ENCODE measurements around the gene MOB3B. TPM values are rescaled to one million over a fixed set of nuclear protein-coding genes. Genes with fewer than 3 reads are reported as not detected.

Gene MOB3B
- total RNA-seq, 1 donor from 2014 or later = 14.0 TPM

DNA sequence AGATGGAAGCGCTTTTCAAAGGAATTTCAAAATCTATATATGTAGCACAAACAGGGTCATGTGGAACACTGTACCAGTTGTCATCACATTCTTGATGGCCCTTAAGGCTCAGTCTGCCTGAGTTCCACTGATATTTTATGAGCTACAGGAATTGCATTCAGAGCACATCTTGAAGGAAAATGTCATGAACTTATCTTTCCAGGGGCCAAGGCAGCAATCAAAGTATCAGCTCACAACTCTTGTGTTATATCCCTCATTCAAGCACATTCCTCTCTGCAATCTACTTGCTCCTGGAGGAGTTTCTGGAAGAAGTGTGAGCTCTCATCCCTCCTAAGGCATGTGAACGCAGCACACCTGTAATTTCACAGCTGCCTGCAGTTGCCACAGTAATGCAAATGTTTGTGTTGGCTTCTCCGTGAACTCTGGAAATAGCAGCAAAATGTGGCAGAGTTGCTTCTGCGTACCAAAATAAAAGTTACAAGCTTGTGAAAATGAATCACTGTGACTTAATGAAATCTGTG, 143.0 kb downstream of the MOB3B start:
- Mint-ChIP-seq H3K27me3 (ENCODE audit: insufficient read depth, low read depth) (peaks cover 2% of the 10 kb centered on the region), H3K4me1 (peaks cover 14% of the 10 kb centered on the region), H3K27ac (no peak overlapping the region), H3K9me3 (no peaks in the 10 kb centered on the region), H3K36me3 (no peaks in the 10 kb centered on the region), H3K4me3 (no peak overlapping the region)
- Histone ChIP-seq H3K4me1 (peaks cover 10% of the 10 kb centered on the region), H3K4me2 (no peak overlapping the region), H3K79me2 (ENCODE audit: low read depth) (peaks cover 13% of the 10 kb centered on the region), H3K9me3 (ENCODE audit: low read depth) (no peaks in the 10 kb centered on the region), H3F3A (ENCODE audit: low read depth) (no peaks in the 10 kb centered on the region), H3K36me3 (no peaks in the 10 kb centered on the region), H3K4me3 (no peak overlapping the region), H3K27ac (no peak overlapping the region), H3K27me3 (no peaks in the 10 kb centered on the region), H2AFZ (replicated peaks) (no peak overlapping the region), H3K9ac (no peak overlapping the region), H4K20me1 (ENCODE audit: low read depth) (peaks cover 15% of the 10 kb centered on the region)
- TF ChIP-seq EZH2phosphoT487 (IDR thresholded peaks at IDR 0.05) (no peak), EZH2 (IDR thresholded peaks at IDR 0.05) (no peak)
- TF ChIP-seq, protein P1, sequence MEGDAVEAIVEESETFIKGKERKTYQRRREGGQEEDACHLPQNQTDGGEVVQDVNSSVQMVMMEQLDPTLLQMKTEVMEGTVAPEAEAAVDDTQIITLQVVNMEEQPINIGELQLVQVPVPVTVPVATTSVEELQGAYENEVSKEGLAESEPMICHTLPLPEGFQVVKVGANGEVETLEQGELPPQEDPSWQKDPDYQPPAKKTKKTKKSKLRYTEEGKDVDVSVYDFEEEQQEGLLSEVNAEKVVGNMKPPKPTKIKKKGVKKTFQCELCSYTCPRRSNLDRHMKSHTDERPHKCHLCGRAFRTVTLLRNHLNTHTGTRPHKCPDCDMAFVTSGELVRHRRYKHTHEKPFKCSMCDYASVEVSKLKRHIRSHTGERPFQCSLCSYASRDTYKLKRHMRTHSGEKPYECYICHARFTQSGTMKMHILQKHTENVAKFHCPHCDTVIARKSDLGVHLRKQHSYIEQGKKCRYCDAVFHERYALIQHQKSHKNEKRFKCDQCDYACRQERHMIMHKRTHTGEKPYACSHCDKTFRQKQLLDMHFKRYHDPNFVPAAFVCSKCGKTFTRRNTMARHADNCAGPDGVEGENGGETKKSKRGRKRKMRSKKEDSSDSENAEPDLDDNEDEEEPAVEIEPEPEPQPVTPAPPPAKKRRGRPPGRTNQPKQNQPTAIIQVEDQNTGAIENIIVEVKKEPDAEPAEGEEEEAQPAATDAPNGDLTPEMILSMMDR (IDR thresholded peaks at IDR 0.05) = no peak
- no peak for DNase-seq (ENCODE audit: low spot score)

DNA sequence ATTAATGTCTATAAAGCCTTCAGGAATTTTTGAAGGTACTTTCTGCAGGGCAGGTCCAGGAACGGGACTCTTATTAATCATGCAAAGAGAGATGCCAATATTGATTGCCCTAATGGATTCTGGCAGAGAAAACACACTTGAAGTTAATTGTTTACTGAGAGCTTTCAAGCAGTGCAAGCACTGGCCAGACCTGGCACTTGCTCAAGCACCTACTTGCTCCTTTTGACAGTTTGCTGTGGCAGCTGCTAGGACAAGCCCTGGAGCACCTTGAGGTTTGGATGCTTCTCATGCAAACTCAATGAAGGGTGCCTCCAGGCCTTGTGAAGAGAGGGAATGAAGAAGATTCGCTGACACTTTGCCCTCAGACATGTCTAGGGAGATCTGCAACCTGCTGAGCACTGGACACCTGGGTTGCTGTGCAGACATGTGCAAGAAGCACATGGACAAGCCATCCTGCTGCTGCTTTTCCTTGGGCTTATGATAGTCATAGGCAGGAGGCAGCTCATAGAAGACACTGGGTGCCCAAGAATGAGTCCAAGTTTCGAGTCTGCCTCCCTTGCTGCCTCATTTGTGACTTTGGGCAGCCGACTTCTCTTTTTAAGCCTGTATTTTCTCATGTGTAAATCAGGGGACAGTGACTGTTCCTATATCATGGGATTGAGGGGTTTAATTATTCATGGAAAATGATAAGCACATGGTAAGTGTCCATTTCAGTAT, 143.8 kb downstream of the MOB3B start:
- Histone ChIP-seq H2AFZ (replicated peaks) (no peak overlapping the region), H3K36me3 (no peaks in the 10 kb centered on the region), H3K27ac (no peak overlapping the region), H3K4me1 (peaks cover 10% of the 10 kb centered on the region), H3K9me3 (ENCODE audit: low read depth) (no peaks in the 10 kb centered on the region), H3K27me3 (no peaks in the 10 kb centered on the region), H3K79me2 (ENCODE audit: low read depth) (peaks cover 11% of the 10 kb centered on the region), H3K4me3 (no peak overlapping the region), H4K20me1 (ENCODE audit: low read depth) (peaks cover 15% of the 10 kb centered on the region), H3F3A (ENCODE audit: low read depth) (no peaks in the 10 kb centered on the region), H3K4me2 (no peak overlapping the region), H3K9ac (no peak overlapping the region)
- Mint-ChIP-seq H3K9me3 (no peaks in the 10 kb centered on the region), H3K36me3 (no peaks in the 10 kb centered on the region), H3K27ac (no peak overlapping the region), H3K4me3 (no peak overlapping the region), H3K4me1 (peaks cover 14% of the 10 kb centered on the region), H3K27me3 (ENCODE audit: insufficient read depth, low read depth) (peaks cover 2% of the 10 kb centered on the region)
- no peak for DNase-seq (ENCODE audit: low spot score)
- no peak for TF ChIP-seq EZH2 (IDR thresholded peaks at IDR 0.05)
- no peak for TF ChIP-seq EZH2phosphoT487 (IDR thresholded peaks at IDR 0.05)
- TF ChIP-seq, protein P1 (IDR thresholded peaks at IDR 0.05) = no peak

DNA sequence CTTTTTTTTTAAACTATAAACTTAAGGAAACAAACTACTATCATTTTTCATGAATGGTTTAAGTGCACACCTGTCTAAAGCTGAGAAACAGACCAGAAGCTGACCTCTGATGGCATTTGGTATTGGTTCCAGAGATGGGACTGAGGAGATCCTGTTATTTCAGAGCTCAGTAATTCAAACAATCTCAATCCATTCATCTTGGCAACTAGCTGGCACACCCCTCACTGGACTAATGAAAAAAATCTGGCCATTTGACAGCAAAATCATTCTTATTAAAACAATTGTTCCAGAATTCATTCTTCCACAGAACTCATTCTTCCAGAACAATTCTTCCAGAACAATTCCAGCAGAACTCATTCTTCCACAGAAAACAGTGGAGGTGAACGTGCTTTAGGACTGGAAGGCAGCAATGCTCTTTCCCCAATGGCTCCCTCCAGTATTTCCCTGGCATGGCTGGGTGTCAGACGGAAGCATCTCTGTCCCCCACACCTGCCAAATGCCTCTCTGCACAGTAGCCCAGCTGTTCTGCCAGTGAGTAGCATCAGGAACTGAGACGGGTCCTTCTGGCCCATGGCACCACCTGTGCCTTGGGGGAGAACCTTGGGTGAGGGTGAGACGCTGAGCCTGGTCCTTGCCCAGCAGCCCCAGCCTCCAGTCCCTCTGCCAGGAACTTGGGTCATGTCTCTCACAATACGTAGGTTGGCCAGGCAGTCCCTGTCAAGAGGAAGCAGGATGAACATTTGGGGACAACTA, 145.2 kb downstream of the MOB3B start:
- H3K27ac ChIP-seq = no peak overlapping the region
- H3K27me3 ChIP-seq = no peaks in the 10 kb centered on the region
- no peak overlapping the region for H3K27ac Mint-ChIP-seq
- H3K4me1 Mint-ChIP-seq = peaks cover 14% of the 10 kb centered on the region
- no peaks in the 10 kb centered on the region for H3F3A ChIP-seq (ENCODE audit: low read depth)
- H2AFZ ChIP-seq (replicated peaks) = no peak overlapping the region
- peaks cover 15% of the 10 kb centered on the region for H4K20me1 ChIP-seq (ENCODE audit: low read depth)
- H3K9ac ChIP-seq = no peak overlapping the region
- H3K4me3 Mint-ChIP-seq = no peak overlapping the region
- H3K36me3 ChIP-seq = no peaks in the 10 kb centered on the region
- H3K27me3 Mint-ChIP-seq (ENCODE audit: insufficient read depth, low read depth) = peaks cover 2% of the 10 kb centered on the region
- no peak for DNase-seq (ENCODE audit: low spot score)
- TF ChIP-seq, protein P1 (IDR thresholded peaks at IDR 0.05) = no peak
- TF ChIP-seq EZH2phosphoT487 (IDR thresholded peaks at IDR 0.05) (no peak), EZH2 (IDR thresholded peaks at IDR 0.05) (no peak)
- H3K4me3 ChIP-seq = no peak overlapping the region
- H3K9me3 ChIP-seq (ENCODE audit: low read depth) = no peaks in the 10 kb centered on the region
- no peaks in the 10 kb centered on the region for H3K36me3 Mint-ChIP-seq
- no peaks in the 10 kb centered on the region for H3K9me3 Mint-ChIP-seq
- no peak overlapping the region for H3K4me2 ChIP-seq
- peaks cover 10% of the 10 kb centered on the region for H3K4me1 ChIP-seq
- H3K79me2 ChIP-seq (ENCODE audit: low read depth) = peaks cover 11% of the 10 kb centered on the region
